Ishikawa (cell line): Measurements from ENCODE around the gene SPINT2.

ENCODE experiments used
- EGR1 ChIP-seq: IDR thresholded peaks from 2 replicates; pipeline ENCODE4 v1.6.1; 2012
- EP300 ChIP-seq: IDR thresholded peaks from 2 replicates; pipeline ENCODE4 v1.6.1; 2012; ENCODE audit warnings: borderline replicate concordance
- FOXM1 ChIP-seq: IDR thresholded peaks from 2 replicates; pipeline ENCODE4 v1.6.1; 2012; ENCODE audit warnings: low read depth, borderline replicate concordance
- MAX ChIP-seq: IDR thresholded peaks from 2 replicates; pipeline ENCODE4 v1.6.1; 2012
- REST ChIP-seq: IDR thresholded peaks from 2 replicates; pipeline ENCODE4 v1.6.1; 2012; ENCODE audit warnings: low read depth, mild to moderate bottlenecking
- TAF1 ChIP-seq: IDR thresholded peaks from 2 replicates; pipeline ENCODE4 v1.6.1; 2012; ENCODE audit warnings: low read depth, mild to moderate bottlenecking

GRCh38 chr19:38324431-38324830, 60.1 kb downstream of the SPINT2 start:
- TF ChIP-seq MAX (no peak), REST (no peak), EGR1 (no peak), TAF1 (no peak), EP300 (no peak), FOXM1 (no peak)
